Measurements from ENCODE around the gene CEBPA.

DNA sequence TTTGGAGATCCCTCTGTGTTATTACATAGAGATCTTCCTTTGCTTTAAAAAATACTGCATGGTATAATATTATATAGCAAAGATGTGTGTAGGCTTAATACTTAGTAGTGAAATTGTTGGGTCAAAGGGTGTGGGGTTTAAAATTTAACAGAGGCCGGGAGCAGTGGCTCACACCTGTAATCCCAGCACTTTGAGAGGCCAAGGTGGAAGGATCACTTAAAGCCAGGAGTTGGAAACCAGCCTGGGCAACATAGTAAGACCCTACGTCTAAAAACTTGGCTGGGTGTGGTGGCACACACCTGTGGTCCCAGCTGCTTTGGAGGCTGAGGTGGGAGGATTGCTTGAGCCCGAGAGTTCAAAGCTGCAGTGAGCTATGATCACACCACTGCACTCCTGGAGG is 22.3 kb upstream of the CEBPA start:
- TF ChIP-seq, protein P1, sequence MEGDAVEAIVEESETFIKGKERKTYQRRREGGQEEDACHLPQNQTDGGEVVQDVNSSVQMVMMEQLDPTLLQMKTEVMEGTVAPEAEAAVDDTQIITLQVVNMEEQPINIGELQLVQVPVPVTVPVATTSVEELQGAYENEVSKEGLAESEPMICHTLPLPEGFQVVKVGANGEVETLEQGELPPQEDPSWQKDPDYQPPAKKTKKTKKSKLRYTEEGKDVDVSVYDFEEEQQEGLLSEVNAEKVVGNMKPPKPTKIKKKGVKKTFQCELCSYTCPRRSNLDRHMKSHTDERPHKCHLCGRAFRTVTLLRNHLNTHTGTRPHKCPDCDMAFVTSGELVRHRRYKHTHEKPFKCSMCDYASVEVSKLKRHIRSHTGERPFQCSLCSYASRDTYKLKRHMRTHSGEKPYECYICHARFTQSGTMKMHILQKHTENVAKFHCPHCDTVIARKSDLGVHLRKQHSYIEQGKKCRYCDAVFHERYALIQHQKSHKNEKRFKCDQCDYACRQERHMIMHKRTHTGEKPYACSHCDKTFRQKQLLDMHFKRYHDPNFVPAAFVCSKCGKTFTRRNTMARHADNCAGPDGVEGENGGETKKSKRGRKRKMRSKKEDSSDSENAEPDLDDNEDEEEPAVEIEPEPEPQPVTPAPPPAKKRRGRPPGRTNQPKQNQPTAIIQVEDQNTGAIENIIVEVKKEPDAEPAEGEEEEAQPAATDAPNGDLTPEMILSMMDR (IDR thresholded peaks at IDR 0.05) = no peak
- no peak for TF ChIP-seq POLR2A (IDR thresholded peaks at IDR 0.05)
- TF ChIP-seq POLR2AphosphoS5 (IDR thresholded peaks at IDR 0.05) = no peak

Data from suprapubic skin (tissue), 4 donors.